ENCODE results near the gene ZSCAN18. TPM values are rescaled to one million over a fixed set of nuclear protein-coding genes. Genes with fewer than 3 reads are reported as not detected.
A peak's percentile ranks its signal among the peaks of the same experiment; 100 is the strongest.

The ZSCAN18 gene
- total RNA-seq, 2 donors from 2014 or later = 29.3 to 30.7 TPM

DNA sequence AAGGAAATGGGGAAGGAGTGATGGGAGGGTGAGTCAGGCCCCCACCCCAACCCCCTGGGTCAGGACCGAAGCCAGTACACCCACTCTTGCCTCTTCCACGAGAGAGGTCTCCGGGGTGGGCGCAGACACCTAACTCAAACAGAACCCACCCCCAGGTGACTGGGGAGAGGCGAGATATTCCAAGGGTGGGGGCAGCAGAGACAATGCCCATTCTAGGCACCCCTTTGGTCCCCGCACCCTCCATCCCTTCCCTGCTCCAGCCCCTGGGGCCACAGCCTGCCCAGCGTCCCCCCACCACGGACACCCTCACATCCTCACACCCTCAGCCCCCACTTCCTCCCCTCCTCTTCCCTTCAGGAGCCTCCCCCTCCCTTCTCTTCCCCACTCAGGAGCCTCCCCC lies 682 bp downstream of the ZSCAN18 start:
- peaks cover 5% of the 10 kb centered on the region for H3K4me1 Mint-ChIP-seq
- H3K36me3 Mint-ChIP-seq (ENCODE audit: low read depth) = peaks cover 3% of the 10 kb centered on the region
- peak overlapping the region; percentile 82 for H3K4me3 Mint-ChIP-seq
- peak overlapping the region; percentile 94 for H3K27ac Mint-ChIP-seq
- ATAC-seq = no peak
- peaks cover 15% of the 10 kb centered on the region for H3K9me3 ChIP-seq (ENCODE audit: control insufficient read depth, low read length, poor library complexity, severe bottlenecking)
- no peaks in the 10 kb centered on the region for H3K27me3 Mint-ChIP-seq
- DNase-seq = no peak

GRCh38 chr19:58096884-58097283 lies 1.1 kb downstream of the ZSCAN18 start:
- ATAC-seq (no peak), DNase-seq (no peak)
- H3K4me3 Mint-ChIP-seq = peak overlapping the region; percentile 82
- no peaks in the 10 kb centered on the region for H3K27me3 Mint-ChIP-seq
- peaks cover 5% of the 10 kb centered on the region for H3K4me1 Mint-ChIP-seq
- peak overlapping the region; percentile 94 for H3K27ac Mint-ChIP-seq
- H3K9me3 ChIP-seq (ENCODE audit: control insufficient read depth, low read length, poor library complexity, severe bottlenecking) = peaks cover 15% of the 10 kb centered on the region
- H3K36me3 Mint-ChIP-seq (ENCODE audit: low read depth) = peaks cover 3% of the 10 kb centered on the region

DNA sequence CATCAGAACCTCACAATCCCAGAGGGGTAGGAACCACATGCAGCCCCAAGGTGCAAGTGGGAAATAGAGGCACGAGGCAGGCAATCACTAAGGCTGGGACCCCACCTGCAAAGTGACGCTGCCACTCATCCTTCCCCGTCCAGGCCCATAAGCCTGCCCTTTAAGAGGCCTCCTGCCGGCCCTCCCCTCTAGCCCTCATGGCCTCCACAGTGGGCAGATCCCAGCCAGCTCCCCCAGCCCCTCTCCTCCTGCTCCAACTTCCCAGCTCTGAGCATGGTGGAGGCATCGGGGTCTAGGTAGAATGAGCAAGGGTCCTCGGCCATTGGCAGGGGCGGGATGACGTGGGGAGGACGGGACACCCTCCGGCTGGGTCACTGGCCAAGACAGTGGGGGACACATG lies 2.7 kb downstream of the ZSCAN18 start:
- no peak for DNase-seq
- no peak for ATAC-seq
- Mint-ChIP-seq H3K36me3 (ENCODE audit: low read depth) (peaks cover 3% of the 10 kb centered on the region), H3K27ac (no peak overlapping the region), H3K27me3 (no peaks in the 10 kb centered on the region), H3K4me1 (peaks cover 5% of the 10 kb centered on the region), H3K4me3 (no peak overlapping the region)
- H3K9me3 ChIP-seq (ENCODE audit: control insufficient read depth, low read length, poor library complexity, severe bottlenecking) = peaks cover 17% of the 10 kb centered on the region

DNA sequence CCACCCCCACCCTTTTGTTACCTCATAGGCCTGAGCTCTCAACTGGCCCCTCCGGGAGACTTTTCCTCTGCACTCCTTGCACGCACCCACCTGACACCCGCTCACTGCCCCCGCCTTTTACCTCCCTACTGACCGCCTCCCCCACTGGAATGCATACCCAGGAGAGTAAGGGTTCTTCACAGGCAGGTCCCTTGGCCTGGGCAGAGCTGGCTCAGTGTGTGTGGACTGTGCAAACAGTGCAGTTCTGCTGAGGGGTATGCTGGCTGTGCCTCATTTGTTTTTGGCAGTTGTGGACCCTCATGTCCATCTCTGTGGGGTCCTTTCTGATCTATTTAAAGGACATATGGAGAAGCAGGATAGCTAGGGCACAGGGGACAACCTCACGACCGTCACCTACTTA lies 5.0 kb downstream of the ZSCAN18 start:
- no peaks in the 10 kb centered on the region for H3K36me3 Mint-ChIP-seq (ENCODE audit: low read depth)
- no peak for DNase-seq
- no peak for ATAC-seq
- no peaks in the 10 kb centered on the region for H3K4me1 Mint-ChIP-seq
- H3K4me3 Mint-ChIP-seq = no peak overlapping the region
- H3K9me3 ChIP-seq (ENCODE audit: control insufficient read depth, low read length, poor library complexity, severe bottlenecking) = peaks cover 10% of the 10 kb centered on the region
- no peak overlapping the region for H3K27ac Mint-ChIP-seq
- H3K27me3 Mint-ChIP-seq = no peaks in the 10 kb centered on the region

DNA sequence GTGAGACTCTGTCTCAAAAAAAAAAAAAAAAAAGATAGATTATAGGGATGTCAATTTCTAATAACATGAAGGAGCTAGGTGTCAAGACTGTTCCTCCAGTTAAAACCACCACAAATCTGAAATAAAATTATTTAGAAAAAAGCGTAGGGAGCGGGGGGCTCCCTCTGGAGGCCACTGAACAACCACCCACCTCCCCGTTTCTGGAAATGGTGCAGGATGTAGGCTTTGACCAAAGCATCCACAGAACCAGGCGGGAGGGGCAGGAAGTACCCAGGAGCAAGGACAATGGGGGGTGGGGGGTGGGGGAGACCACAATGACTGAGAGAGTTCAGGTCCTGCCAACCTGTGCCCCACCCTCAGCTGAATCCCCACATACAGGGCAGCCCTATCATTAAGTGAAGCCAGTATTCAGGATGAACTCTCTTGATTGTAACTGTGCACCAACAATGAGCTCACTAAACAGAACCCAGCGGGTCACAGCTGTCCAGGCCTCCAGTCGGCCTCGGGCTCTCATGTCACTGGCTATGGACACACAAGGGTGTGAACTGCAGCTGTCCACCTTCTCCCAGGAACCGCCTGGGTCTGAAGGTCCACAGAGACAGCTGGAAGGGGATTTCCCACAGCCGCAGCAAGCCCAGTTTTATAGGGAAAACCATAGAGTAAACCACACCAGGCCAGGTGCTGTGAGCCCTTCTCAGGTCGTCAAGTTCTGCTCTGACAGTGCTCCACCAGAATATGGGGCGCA lies 6.6 kb downstream of the ZSCAN18 start:
- no peak for ATAC-seq
- DNase-seq = no peak
- Mint-ChIP-seq H3K4me3 (no peak overlapping the region), H3K4me1 (no peaks in the 10 kb centered on the region), H3K27ac (no peak overlapping the region), H3K27me3 (no peaks in the 10 kb centered on the region), H3K36me3 (ENCODE audit: low read depth) (no peaks in the 10 kb centered on the region)
- peaks cover 11% of the 10 kb centered on the region for H3K9me3 ChIP-seq (ENCODE audit: control insufficient read depth, low read length, poor library complexity, severe bottlenecking)

GRCh38 chr19:58089846-58090245 lies 8.2 kb downstream of the ZSCAN18 start:
- Mint-ChIP-seq H3K27me3 (no peaks in the 10 kb centered on the region), H3K4me1 (no peaks in the 10 kb centered on the region), H3K27ac (no peak overlapping the region), H3K4me3 (no peak overlapping the region), H3K36me3 (ENCODE audit: low read depth) (no peaks in the 10 kb centered on the region)
- peaks cover 8% of the 10 kb centered on the region for H3K9me3 ChIP-seq (ENCODE audit: control insufficient read depth, low read length, poor library complexity, severe bottlenecking)
- ATAC-seq (no peak), DNase-seq (no peak)

DNA sequence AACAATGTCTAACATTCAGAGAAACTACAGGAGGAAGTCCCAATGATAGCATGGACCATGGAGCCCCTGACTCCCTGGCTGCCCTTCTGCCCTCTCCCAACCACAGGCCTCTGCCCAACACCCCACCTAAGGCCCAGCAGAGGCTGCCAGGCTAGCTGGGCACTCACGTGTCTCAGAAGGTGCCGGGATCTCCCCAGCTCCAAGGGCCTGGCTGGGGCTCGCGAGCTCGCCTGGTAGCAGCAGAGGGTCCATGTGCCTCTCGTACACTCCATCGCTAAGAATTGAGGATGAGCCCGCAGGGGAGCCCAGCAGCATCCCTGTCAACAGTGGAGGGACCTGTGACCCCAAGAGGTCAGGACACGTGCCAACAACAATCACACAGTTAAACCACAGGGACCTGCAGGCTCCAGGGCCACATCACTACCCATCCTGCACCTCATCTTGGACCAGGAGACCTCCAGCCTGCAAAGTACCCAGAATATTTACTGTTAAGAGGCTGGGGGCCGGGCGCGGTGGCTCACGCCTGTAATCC lies 9.4 kb downstream of the ZSCAN18 start:
- peaks cover 8% of the 10 kb centered on the region for H3K9me3 ChIP-seq (ENCODE audit: control insufficient read depth, low read length, poor library complexity, severe bottlenecking)

DNA sequence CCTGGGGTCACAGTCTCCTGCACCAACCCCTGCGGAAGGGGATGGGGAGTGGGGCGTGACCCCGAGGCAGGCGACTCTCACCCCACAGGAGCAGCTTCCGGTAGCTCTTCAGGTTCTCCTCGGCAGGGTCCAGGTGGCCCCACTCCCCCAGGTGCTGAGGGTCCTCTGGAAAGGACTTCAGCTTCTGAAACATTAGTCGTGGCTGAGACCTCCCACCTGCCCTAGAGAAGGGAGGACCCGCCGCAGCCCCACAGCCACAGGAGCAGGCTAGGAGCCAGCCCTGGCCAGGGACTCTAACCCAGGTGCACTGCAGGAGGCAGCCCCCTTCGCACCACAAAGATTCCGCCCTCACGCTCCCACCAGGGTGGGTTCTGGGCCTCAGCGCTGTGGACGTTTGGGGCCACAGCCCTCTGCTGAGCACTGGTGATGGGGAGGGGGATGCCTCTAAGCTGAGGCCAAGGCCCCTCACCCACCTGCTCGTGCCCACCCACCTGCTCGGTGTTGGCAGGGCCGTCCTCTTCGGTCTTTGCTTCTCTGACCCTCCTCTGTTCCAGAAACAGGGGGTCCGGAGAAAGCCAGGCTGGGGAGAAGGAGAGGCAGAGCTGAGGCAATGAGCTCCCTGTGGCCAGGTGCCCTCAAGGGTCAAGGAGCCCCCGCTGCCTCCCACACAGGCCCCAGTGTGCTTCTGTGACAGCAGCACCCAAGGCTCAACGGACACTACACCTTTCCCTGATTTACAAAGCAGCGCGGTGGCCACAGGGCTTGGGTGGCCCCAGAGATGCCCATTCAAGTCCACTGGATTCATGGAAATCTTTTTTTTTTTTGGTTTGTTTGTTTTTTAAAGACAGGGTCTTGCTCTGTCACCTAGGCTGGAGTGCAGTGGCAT lies 11.0 kb downstream of the ZSCAN18 start:
- Mint-ChIP-seq H3K4me1 (no peaks in the 10 kb centered on the region), H3K36me3 (ENCODE audit: low read depth) (no peaks in the 10 kb centered on the region)
- ATAC-seq = no peak

More for the DNA sequence above, 9.4 kb downstream of the ZSCAN18 start:
- no peaks in the 10 kb centered on the region for H3K36me3 Mint-ChIP-seq (ENCODE audit: low read depth)
- ATAC-seq (no peak), DNase-seq (no peak)
- H3K27ac Mint-ChIP-seq = no peak overlapping the region
- no peak overlapping the region for H3K4me3 Mint-ChIP-seq
- H3K27me3 Mint-ChIP-seq = no peaks in the 10 kb centered on the region
- no peaks in the 10 kb centered on the region for H3K4me1 Mint-ChIP-seq

GRCh38 chr19:58085348-58085875 lies 12.6 kb downstream of the ZSCAN18 start:
- Mint-ChIP-seq H3K4me3 (no peak overlapping the region), H3K27ac (no peak overlapping the region), H3K27me3 (no peaks in the 10 kb centered on the region), H3K36me3 (ENCODE audit: low read depth) (no peaks in the 10 kb centered on the region), H3K4me1 (no peaks in the 10 kb centered on the region)
- peaks cover 11% of the 10 kb centered on the region for H3K9me3 ChIP-seq (ENCODE audit: control insufficient read depth, low read length, poor library complexity, severe bottlenecking)
- DNase-seq = no peak
- ATAC-seq = no peak

More for the DNA sequence above, 11.0 kb downstream of the ZSCAN18 start:
- H3K9me3 ChIP-seq (ENCODE audit: control insufficient read depth, low read length, poor library complexity, severe bottlenecking) = peaks cover 8% of the 10 kb centered on the region
- no peak for DNase-seq
- Mint-ChIP-seq H3K4me3 (no peak overlapping the region), H3K27me3 (no peaks in the 10 kb centered on the region), H3K27ac (no peak overlapping the region)

DNA sequence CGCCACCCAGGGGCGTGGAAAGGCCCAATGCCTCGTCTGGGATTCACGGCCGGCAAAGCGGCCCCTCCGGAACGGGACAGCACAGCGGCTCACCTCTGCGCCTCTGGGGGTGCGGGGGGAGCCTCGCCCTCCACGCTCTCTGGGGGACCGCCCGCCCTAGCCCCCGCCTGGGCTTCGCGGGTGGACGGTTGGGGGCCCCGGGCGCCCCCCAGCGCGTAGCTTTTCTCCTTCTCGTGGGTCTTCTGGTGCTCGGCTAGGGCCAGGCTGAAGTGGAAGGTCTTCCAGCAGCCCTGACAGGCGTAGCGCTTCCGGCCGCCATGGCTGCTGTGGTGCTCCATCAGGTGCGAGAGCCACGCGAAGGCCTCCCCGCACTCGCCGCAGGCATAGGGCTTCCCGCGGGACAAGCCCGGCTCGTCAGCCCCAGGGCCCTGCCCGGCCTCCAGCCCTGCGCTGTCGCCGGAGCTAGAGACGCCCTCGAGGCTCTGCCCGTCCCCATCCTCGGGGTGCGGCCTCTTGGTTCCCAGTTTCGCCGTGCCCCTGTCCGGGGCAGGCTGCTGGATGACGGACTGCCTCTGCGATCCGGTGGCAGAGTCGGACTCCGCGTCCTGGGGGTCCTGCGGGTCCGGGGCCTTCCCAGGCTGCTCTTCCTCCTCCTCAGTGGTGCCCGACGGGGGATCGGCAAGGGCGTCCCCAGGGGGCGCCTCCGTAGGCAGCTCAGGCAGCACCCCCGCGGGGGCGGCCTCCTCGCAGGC lies 13.3 kb downstream of the ZSCAN18 start:
- ATAC-seq = no peak
- DNase-seq = no peak
- Mint-ChIP-seq H3K4me3 (no peak overlapping the region), H3K27me3 (no peaks in the 10 kb centered on the region), H3K4me1 (no peaks in the 10 kb centered on the region), H3K36me3 (ENCODE audit: low read depth) (no peaks in the 10 kb centered on the region), H3K27ac (no peak overlapping the region)
- peaks cover 9% of the 10 kb centered on the region for H3K9me3 ChIP-seq (ENCODE audit: control insufficient read depth, low read length, poor library complexity, severe bottlenecking)

DNA sequence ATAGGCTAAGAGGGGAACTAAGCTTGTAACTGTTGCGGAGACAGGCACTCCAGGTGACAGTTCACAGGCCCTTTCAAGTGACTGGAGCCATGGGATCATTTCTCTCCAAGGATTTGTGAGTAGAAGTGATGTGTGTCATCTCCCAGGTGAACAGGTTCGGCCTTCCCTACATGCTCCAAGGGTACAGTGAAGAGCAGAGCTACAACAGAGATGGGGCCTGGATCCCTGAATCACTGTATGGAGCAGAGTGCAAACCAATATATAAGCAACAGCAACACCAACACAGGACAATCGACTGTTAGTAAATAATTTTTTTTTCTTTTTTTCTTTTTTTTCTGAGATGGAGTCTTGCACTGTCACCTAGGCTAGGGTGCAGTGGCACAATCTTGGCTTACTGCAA lies 15.0 kb downstream of the ZSCAN18 start:
- no peaks in the 10 kb centered on the region for H3K4me1 Mint-ChIP-seq
- H3K4me3 Mint-ChIP-seq = no peak overlapping the region
- no peak for DNase-seq
- no peaks in the 10 kb centered on the region for H3K36me3 Mint-ChIP-seq (ENCODE audit: low read depth)
- no peaks in the 10 kb centered on the region for H3K27me3 Mint-ChIP-seq
- peaks cover 9% of the 10 kb centered on the region for H3K9me3 ChIP-seq (ENCODE audit: control insufficient read depth, low read length, poor library complexity, severe bottlenecking)
- no peak overlapping the region for H3K27ac Mint-ChIP-seq
- no peak for ATAC-seq

- peak overlapping the region; percentile 34 for H3K4me3 Mint-ChIP-seq
- no peaks in the 10 kb centered on the region for H3K4me1 Mint-ChIP-seq
- no peaks in the 10 kb centered on the region for H3K27me3 Mint-ChIP-seq
- DNase-seq (no peak), ATAC-seq (no peak)
- H3K9me3 ChIP-seq (ENCODE audit: control insufficient read depth, low read length, poor library complexity, severe bottlenecking) = peaks cover 4% of the 10 kb centered on the region
- no peak overlapping the region for H3K27ac Mint-ChIP-seq
- no peaks in the 10 kb centered on the region for H3K36me3 Mint-ChIP-seq (ENCODE audit: low read depth)
Observed at GRCh38 chr19:58079792-58080191, 18.2 kb downstream of the ZSCAN18 start.
